H9 (cell line): ENCODE results near the gene NUDT9. TPM values are rescaled to one million over a fixed set of nuclear protein-coding genes. Genes with fewer than 3 reads are reported as not detected.

Experiments
- DNase-seq: peaks from one replicate; pipeline ENCODE4 v3.0.0-alpha.2; 2017
- H2AFZ ChIP-seq: one replicate; pipeline ENCODE4 v1.6.1; 2013; ENCODE audit warnings: mild to moderate bottlenecking, low read length, control low read depth, moderate library complexity
- H2AK5ac ChIP-seq: 2 replicates; pipeline ENCODE4 v1.6.1; 2013; ENCODE audit warnings: low read length, control low read depth, mixed read lengths; ENCODE audit not compliant: insufficient read length
- H2BK120ac ChIP-seq: one replicate; pipeline ENCODE4 v1.6.1; 2013; ENCODE audit warnings: low read depth, mild to moderate bottlenecking, low read length, control low read depth, inconsistent platforms; ENCODE audit not compliant: poor library complexity, severe bottlenecking
- H2BK12ac ChIP-seq: 2 replicates; pipeline ENCODE4 v1.6.1; 2013; ENCODE audit warnings: low read length, control low read depth, mixed read lengths, low read depth; ENCODE audit not compliant: insufficient read length
- H2BK15ac ChIP-seq: 2 replicates; pipeline ENCODE4 v1.6.1; 2013; ENCODE audit warnings: low read depth, low read length, control low read depth
- H2BK20ac ChIP-seq: one replicate; pipeline ENCODE4 v1.6.1; 2013; ENCODE audit warnings: low read depth, mild to moderate bottlenecking, low read length, control low read depth, inconsistent platforms; ENCODE audit not compliant: poor library complexity, severe bottlenecking
- H2BK5ac ChIP-seq: 2 replicates; pipeline ENCODE4 v1.6.1; 2013; ENCODE audit warnings: low read length, control low read depth, mixed read lengths; ENCODE audit not compliant: insufficient read length
- H3K14ac ChIP-seq: 2 replicates; pipeline ENCODE4 v1.6.1; 2013; ENCODE audit warnings: low read length, control low read depth; ENCODE audit not compliant: insufficient read depth
- H3K18ac ChIP-seq: 2 replicates; pipeline ENCODE4 v1.6.1; 2013; ENCODE audit warnings: low read depth, mild to moderate bottlenecking, mixed read lengths, low read length, control low read depth; ENCODE audit not compliant: insufficient read length
- H3K23ac ChIP-seq: 2 replicates; pipeline ENCODE4 v1.6.1; 2013; ENCODE audit warnings: low read length, control low read depth, mixed read lengths, low read depth; ENCODE audit not compliant: insufficient read length
- H3K23me2 ChIP-seq: 2 replicates; pipeline ENCODE4 v1.6.1; 2013; ENCODE audit warnings: low read depth, mild to moderate bottlenecking, mixed read lengths, low read length, control low read depth; ENCODE audit not compliant: insufficient read length, poor library complexity, severe bottlenecking
- H3K27ac ChIP-seq: 2 replicates; pipeline ENCODE4 v1.5.1; 2013; ENCODE audit warnings: low read length, control low read depth, mixed read lengths, low read depth; ENCODE audit not compliant: insufficient read length
- H3K27me3 ChIP-seq: 2 replicates; pipeline ENCODE4 v1.6.1; 2013; ENCODE audit warnings: low read length, control low read depth, inconsistent platforms; ENCODE audit not compliant: insufficient read depth
- H3K4ac ChIP-seq: 2 replicates; pipeline ENCODE4 v1.6.1; 2013; ENCODE audit warnings: low read depth, mild to moderate bottlenecking, control low read depth, inconsistent platforms, low read length, moderate library complexity
- H3K4me1 ChIP-seq: 2 replicates; pipeline ENCODE4 v1.6.1; 2013; ENCODE audit warnings: low read length, control low read depth, inconsistent platforms; ENCODE audit not compliant: insufficient read depth
- H3K4me2 ChIP-seq: 2 replicates; pipeline ENCODE4 v1.6.1; 2013; ENCODE audit warnings: low read length, control low read depth, mixed read lengths; ENCODE audit not compliant: insufficient read length, insufficient read depth
- H3K56ac ChIP-seq: 2 replicates; pipeline ENCODE4 v1.6.1; 2013; ENCODE audit warnings: low read depth, mild to moderate bottlenecking, mixed read lengths, low read length, control low read depth; ENCODE audit not compliant: insufficient read length
- H3K79me1 ChIP-seq: 2 replicates; pipeline ENCODE4 v1.6.1; 2013; ENCODE audit warnings: low read depth, mild to moderate bottlenecking, moderate library complexity, low read length, control low read depth, inconsistent platforms; ENCODE audit not compliant: insufficient read depth, poor library complexity, severe bottlenecking
- H3K79me2 ChIP-seq: 2 replicates; pipeline ENCODE4 v1.6.1; 2013; ENCODE audit warnings: low read length, control low read depth, inconsistent platforms; ENCODE audit not compliant: insufficient read depth
- H3K9ac ChIP-seq: 2 replicates; pipeline ENCODE4 v1.6.1; 2013; ENCODE audit warnings: low read length, control low read depth, mixed read lengths; ENCODE audit not compliant: insufficient read length; ENCODE audit errors: extremely low read depth
- H3K9me3 ChIP-seq: one replicate; pipeline ENCODE4 v1.6.1; 2013; ENCODE audit warnings: low read depth, low read length, inconsistent platforms; ENCODE audit not compliant: control insufficient read depth
- H3T11ph ChIP-seq: one replicate; pipeline ENCODE4 v1.6.1; 2013; ENCODE audit warnings: mild to moderate bottlenecking, low read length, control low read depth, inconsistent platforms
- H4K20me1 ChIP-seq: one replicate; pipeline ENCODE4 v1.6.1; 2013; ENCODE audit not compliant: control insufficient read depth, insufficient read length, insufficient read depth
- H4K5ac ChIP-seq: 2 replicates; pipeline ENCODE4 v1.6.1; 2013; ENCODE audit warnings: low read depth, mild to moderate bottlenecking, mixed read lengths, low read length, control low read depth; ENCODE audit not compliant: insufficient read length
- H4K8ac ChIP-seq: replicated peaks from 2 replicates; pipeline ENCODE4 v1.6.1; 2013; ENCODE audit warnings: low read length, control low read depth, mixed read lengths, low read depth; ENCODE audit not compliant: insufficient read length
- H4K91ac ChIP-seq: 2 replicates; pipeline ENCODE4 v1.6.1; 2013; ENCODE audit warnings: low read depth, mild to moderate bottlenecking, moderate library complexity, mixed read lengths, low read length, control low read depth; ENCODE audit not compliant: insufficient read length
- H3K27ac Mint-ChIP-seq, 3 experiments: 2 replicates in 2 of 3; 3 replicates in 1 of 3; pipeline ENCODE4 v1.8.0; 2020 to 2021; ENCODE audit warnings: mixed read lengths in 3 of 3, mild to moderate bottlenecking in 1 of 3, moderate library complexity in 1 of 3
- H3K27me3 Mint-ChIP-seq: 2 replicates; pipeline ENCODE4 v1.8.0; 2021; ENCODE audit warnings: low read depth, mild to moderate bottlenecking, moderate library complexity, mixed read lengths
- H3K36me3 Mint-ChIP-seq, 3 experiments: 2 replicates in 2 of 3; 3 replicates in 1 of 3; pipeline ENCODE4 v1.8.0; 2020 to 2021; ENCODE audit warnings: low read depth in 3 of 3, mixed read lengths in 3 of 3; ENCODE audit not compliant: insufficient read depth in 1 of 3
- H3K4me1 Mint-ChIP-seq, 2 experiments: 2 replicates each; pipeline ENCODE4 v1.8.0; 2020; ENCODE audit warnings: mixed read lengths in 2 of 2
- H3K4me3 Mint-ChIP-seq, 2 experiments: 2 replicates in 1 of 2; 3 replicates in 1 of 2; pipeline ENCODE4 v1.8.0; 2020 to 2021; ENCODE audit warnings: mild to moderate bottlenecking in 2 of 2, mixed read lengths in 2 of 2, moderate library complexity in 1 of 2
- H3K9me3 Mint-ChIP-seq, 2 experiments: 2 replicates in 1 of 2; 3 replicates in 1 of 2; pipeline ENCODE4 v1.8.0; 2020; ENCODE audit warnings: mild to moderate bottlenecking in 2 of 2, mixed read lengths in 2 of 2, moderate library complexity in 1 of 2
- CTCF ChIP-seq: fragments of 200-600 bp; sonication (generic); conservative IDR thresholded peaks from 3 replicates; pipeline ENCODE4 v1.8.0; 2021; ENCODE audit warnings: antibody characterized with exemption, mild to moderate bottlenecking
- WGBS: extraction: QIAGEN DNeasy Blood & Tissue Kit; methylation state at CpG from one replicate; pipeline ENCODE4 v1.1.7; 2013; ENCODE audit warnings: missing lambda C conversion rate, low lambda C conversion rate, mixed read lengths; ENCODE audit not compliant: insufficient read length; ENCODE audit errors: extremely low coverage; 5-methylcytosine and 5-hydroxymethylcytosine counted together
- total RNA-seq: library from RNA; stranded (reverse); gene quantifications from 2 replicates; pipeline ENCODE4 v1.2.1, GENCODE V29; 2021

The NUDT9 gene
- total RNA-seq, 1 experiment from 2014 or later: 28.5 TPM

- Mint-ChIP-seq H3K4me1 (peaks cover 2 to 5% of the 10 kb centered on the region in 2 experiments; a peak in 2 of 4 replicates), H3K9me3 (no peaks in the 10 kb centered on the region), H3K27ac (no peak overlapping the region), H3K36me3 (no peaks in the 10 kb centered on the region), H3K4me3 (no peak overlapping the region), H3K27me3 (no peaks in the 10 kb centered on the region; the same call in 1 of the 2 replicates)
- H3K79me1 ChIP-seq: no peaks in the 10 kb centered on the region
- no peak overlapping the region for H2AFZ ChIP-seq
- no peaks in the 10 kb centered on the region for H3K4me1 ChIP-seq
- peak; percentile 61 for TF ChIP-seq CTCF
- no peak overlapping the region for H3K56ac ChIP-seq
- H3K23me2 ChIP-seq: no peaks in the 10 kb centered on the region
- H4K8ac ChIP-seq: no peak overlapping the region
- H4K5ac ChIP-seq: no peak overlapping the region
- H3K9ac ChIP-seq: no peak overlapping the region
- H3K14ac ChIP-seq: no peak overlapping the region
- no peak overlapping the region for H3T11ph ChIP-seq
- no peak overlapping the region for H3K18ac ChIP-seq
- no peak overlapping the region for H2BK15ac ChIP-seq
- no peak overlapping the region for H4K91ac ChIP-seq
- no peak overlapping the region for H2BK20ac ChIP-seq
- no CpG with 5 or more reads among the region's 3 CpGs for WGBS
- DNase-seq: no peak
- H2AK5ac ChIP-seq: no peak overlapping the region
- no peak overlapping the region for H2BK120ac ChIP-seq
- H2BK5ac ChIP-seq: no peak overlapping the region
- no peaks in the 10 kb centered on the region for H4K20me1 ChIP-seq
- no peak overlapping the region for H3K27ac ChIP-seq
- no peaks in the 10 kb centered on the region for H3K79me2 ChIP-seq
- no peak overlapping the region for H3K4ac ChIP-seq
- H3K4me2 ChIP-seq: no peak overlapping the region
- H3K23ac ChIP-seq: no peak overlapping the region
- H3K27me3 ChIP-seq: no peaks in the 10 kb centered on the region
- no peak overlapping the region for H2BK12ac ChIP-seq
- H3K9me3 ChIP-seq: no peaks in the 10 kb centered on the region
Observed at GRCh38 chr4:87505862-87506261, 83.5 kb downstream of the NUDT9 start.
